H9 (cell line): Measurements from ENCODE around the gene DNMT3B. TPM values are rescaled to one million over a fixed set of nuclear protein-coding genes. Genes with fewer than 3 reads are reported as not detected.

Experiments used
- DNase-seq: peaks from one replicate; pipeline ENCODE4 v3.0.0-alpha.2; 2017
- H2AFZ ChIP-seq: one replicate; pipeline ENCODE4 v1.6.1; 2013; ENCODE audit warnings: mild to moderate bottlenecking, low read length, control low read depth, moderate library complexity
- H2AK5ac ChIP-seq: 2 replicates; pipeline ENCODE4 v1.6.1; 2013; ENCODE audit warnings: low read length, control low read depth, mixed read lengths; ENCODE audit not compliant: insufficient read length
- H2BK120ac ChIP-seq: one replicate; pipeline ENCODE4 v1.6.1; 2013; ENCODE audit warnings: low read depth, mild to moderate bottlenecking, low read length, control low read depth, inconsistent platforms; ENCODE audit not compliant: poor library complexity, severe bottlenecking
- H2BK12ac ChIP-seq: 2 replicates; pipeline ENCODE4 v1.6.1; 2013; ENCODE audit warnings: low read length, control low read depth, mixed read lengths, low read depth; ENCODE audit not compliant: insufficient read length
- H2BK15ac ChIP-seq: 2 replicates; pipeline ENCODE4 v1.6.1; 2013; ENCODE audit warnings: low read depth, low read length, control low read depth
- H2BK20ac ChIP-seq: one replicate; pipeline ENCODE4 v1.6.1; 2013; ENCODE audit warnings: low read depth, mild to moderate bottlenecking, low read length, control low read depth, inconsistent platforms; ENCODE audit not compliant: poor library complexity, severe bottlenecking
- H2BK5ac ChIP-seq: 2 replicates; pipeline ENCODE4 v1.6.1; 2013; ENCODE audit warnings: low read length, control low read depth, mixed read lengths; ENCODE audit not compliant: insufficient read length
- H3K14ac ChIP-seq: 2 replicates; pipeline ENCODE4 v1.6.1; 2013; ENCODE audit warnings: low read length, control low read depth; ENCODE audit not compliant: insufficient read depth
- H3K18ac ChIP-seq: 2 replicates; pipeline ENCODE4 v1.6.1; 2013; ENCODE audit warnings: low read depth, mild to moderate bottlenecking, mixed read lengths, low read length, control low read depth; ENCODE audit not compliant: insufficient read length
- H3K23ac ChIP-seq: 2 replicates; pipeline ENCODE4 v1.6.1; 2013; ENCODE audit warnings: low read length, control low read depth, mixed read lengths, low read depth; ENCODE audit not compliant: insufficient read length
- H3K23me2 ChIP-seq: 2 replicates; pipeline ENCODE4 v1.6.1; 2013; ENCODE audit warnings: low read depth, mild to moderate bottlenecking, mixed read lengths, low read length, control low read depth; ENCODE audit not compliant: insufficient read length, poor library complexity, severe bottlenecking
- H3K27ac ChIP-seq: 2 replicates; pipeline ENCODE4 v1.5.1; 2013; ENCODE audit warnings: low read length, control low read depth, mixed read lengths, low read depth; ENCODE audit not compliant: insufficient read length
- H3K27me3 ChIP-seq: 2 replicates; pipeline ENCODE4 v1.6.1; 2013; ENCODE audit warnings: low read length, control low read depth, inconsistent platforms; ENCODE audit not compliant: insufficient read depth
- H3K4ac ChIP-seq: 2 replicates; pipeline ENCODE4 v1.6.1; 2013; ENCODE audit warnings: low read depth, mild to moderate bottlenecking, control low read depth, inconsistent platforms, low read length, moderate library complexity
- H3K4me1 ChIP-seq: 2 replicates; pipeline ENCODE4 v1.6.1; 2013; ENCODE audit warnings: low read length, control low read depth, inconsistent platforms; ENCODE audit not compliant: insufficient read depth
- H3K4me2 ChIP-seq: 2 replicates; pipeline ENCODE4 v1.6.1; 2013; ENCODE audit warnings: low read length, control low read depth, mixed read lengths; ENCODE audit not compliant: insufficient read length, insufficient read depth
- H3K56ac ChIP-seq: 2 replicates; pipeline ENCODE4 v1.6.1; 2013; ENCODE audit warnings: low read depth, mild to moderate bottlenecking, mixed read lengths, low read length, control low read depth; ENCODE audit not compliant: insufficient read length
- H3K79me1 ChIP-seq: 2 replicates; pipeline ENCODE4 v1.6.1; 2013; ENCODE audit warnings: low read depth, mild to moderate bottlenecking, moderate library complexity, low read length, control low read depth, inconsistent platforms; ENCODE audit not compliant: insufficient read depth, poor library complexity, severe bottlenecking
- H3K79me2 ChIP-seq: 2 replicates; pipeline ENCODE4 v1.6.1; 2013; ENCODE audit warnings: low read length, control low read depth, inconsistent platforms; ENCODE audit not compliant: insufficient read depth
- H3K9ac ChIP-seq: 2 replicates; pipeline ENCODE4 v1.6.1; 2013; ENCODE audit warnings: low read length, control low read depth, mixed read lengths; ENCODE audit not compliant: insufficient read length; ENCODE audit errors: extremely low read depth
- H3K9me3 ChIP-seq: one replicate; pipeline ENCODE4 v1.6.1; 2013; ENCODE audit warnings: low read depth, low read length, inconsistent platforms; ENCODE audit not compliant: control insufficient read depth
- H3T11ph ChIP-seq: one replicate; pipeline ENCODE4 v1.6.1; 2013; ENCODE audit warnings: mild to moderate bottlenecking, low read length, control low read depth, inconsistent platforms
- H4K20me1 ChIP-seq: one replicate; pipeline ENCODE4 v1.6.1; 2013; ENCODE audit not compliant: control insufficient read depth, insufficient read length, insufficient read depth
- H4K5ac ChIP-seq: 2 replicates; pipeline ENCODE4 v1.6.1; 2013; ENCODE audit warnings: low read depth, mild to moderate bottlenecking, mixed read lengths, low read length, control low read depth; ENCODE audit not compliant: insufficient read length
- H4K8ac ChIP-seq: replicated peaks from 2 replicates; pipeline ENCODE4 v1.6.1; 2013; ENCODE audit warnings: low read length, control low read depth, mixed read lengths, low read depth; ENCODE audit not compliant: insufficient read length
- H4K91ac ChIP-seq: 2 replicates; pipeline ENCODE4 v1.6.1; 2013; ENCODE audit warnings: low read depth, mild to moderate bottlenecking, moderate library complexity, mixed read lengths, low read length, control low read depth; ENCODE audit not compliant: insufficient read length
- H3K27ac Mint-ChIP-seq, 3 experiments: 2 replicates in 2 of 3; 3 replicates in 1 of 3; pipeline ENCODE4 v1.8.0; 2020 to 2021; ENCODE audit warnings: mixed read lengths in 3 of 3, mild to moderate bottlenecking in 1 of 3, moderate library complexity in 1 of 3
- H3K27me3 Mint-ChIP-seq: 2 replicates; pipeline ENCODE4 v1.8.0; 2021; ENCODE audit warnings: low read depth, mild to moderate bottlenecking, moderate library complexity, mixed read lengths
- H3K36me3 Mint-ChIP-seq, 3 experiments: 2 replicates in 2 of 3; 3 replicates in 1 of 3; pipeline ENCODE4 v1.8.0; 2020 to 2021; ENCODE audit warnings: low read depth in 3 of 3, mixed read lengths in 3 of 3; ENCODE audit not compliant: insufficient read depth in 1 of 3
- H3K4me1 Mint-ChIP-seq, 2 experiments: 2 replicates each; pipeline ENCODE4 v1.8.0; 2020; ENCODE audit warnings: mixed read lengths in 2 of 2
- H3K4me3 Mint-ChIP-seq, 2 experiments: 2 replicates in 1 of 2; 3 replicates in 1 of 2; pipeline ENCODE4 v1.8.0; 2020 to 2021; ENCODE audit warnings: mild to moderate bottlenecking in 2 of 2, mixed read lengths in 2 of 2, moderate library complexity in 1 of 2
- H3K9me3 Mint-ChIP-seq, 2 experiments: 2 replicates in 1 of 2; 3 replicates in 1 of 2; pipeline ENCODE4 v1.8.0; 2020; ENCODE audit warnings: mild to moderate bottlenecking in 2 of 2, mixed read lengths in 2 of 2, moderate library complexity in 1 of 2
- CTCF ChIP-seq: fragments of 200-600 bp; sonication (generic); conservative IDR thresholded peaks from 3 replicates; pipeline ENCODE4 v1.8.0; 2021; ENCODE audit warnings: antibody characterized with exemption, mild to moderate bottlenecking
- WGBS: extraction: QIAGEN DNeasy Blood & Tissue Kit; methylation state at CpG from one replicate; pipeline ENCODE4 v1.1.7; 2013; ENCODE audit warnings: missing lambda C conversion rate, low lambda C conversion rate, mixed read lengths; ENCODE audit not compliant: insufficient read length; ENCODE audit errors: extremely low coverage; 5-methylcytosine and 5-hydroxymethylcytosine counted together
- total RNA-seq: library from RNA; stranded (reverse); gene quantifications from 2 replicates; pipeline ENCODE4 v1.2.1, GENCODE V29; 2021

Gene DNMT3B
- total RNA-seq, 1 experiment from 2014 or later = 980 TPM

GRCh38 chr20:32786059-32786760 is 24.0 kb downstream of the DNMT3B start:
- Histone ChIP-seq H3K27me3 (no peaks in the 10 kb centered on the region), H3K79me2 (no peaks in the 10 kb centered on the region; the same call in 1 of the 2 replicates), H2BK12ac (no peak overlapping the region), H3K4me1 (no peaks in the 10 kb centered on the region), H2BK15ac (no peak overlapping the region), H3T11ph (no peak overlapping the region), H3K27ac (no peak overlapping the region), H4K20me1 (no peaks in the 10 kb centered on the region), H3K23me2 (no peaks in the 10 kb centered on the region), H3K9ac (no peak overlapping the region), H3K9me3 (no peaks in the 10 kb centered on the region), H3K18ac (no peak overlapping the region), H3K14ac (no peak overlapping the region), H2BK5ac (no peak overlapping the region), H2BK20ac (no peak overlapping the region), H3K56ac (no peak overlapping the region), H3K4ac (no peak overlapping the region), H3K23ac (no peak overlapping the region), H4K91ac (no peak overlapping the region), H3K4me2 (no peak overlapping the region), H2BK120ac (no peak overlapping the region), H4K8ac (no peak overlapping the region), H2AK5ac (no peak overlapping the region), H2AFZ (no peak overlapping the region), H3K79me1 (peaks cover 5% of the 10 kb centered on the region), H4K5ac (no peak overlapping the region)
- peaks cover 24 to 34% of the 10 kb centered on the region in 2 experiments for H3K4me1 Mint-ChIP-seq
- H3K36me3 Mint-ChIP-seq = peaks cover 88 to 100% (median 99%) of the 10 kb centered on the region in 3 experiments
- no peaks in the 10 kb centered on the region for H3K27me3 Mint-ChIP-seq
- DNase-seq = no peak
- WGBS = no CpG with 5 or more reads among the region's 16 CpGs
- no peak for TF ChIP-seq CTCF
- peak overlapping the region; percentile 87 to 94 (median 89) for H3K27ac Mint-ChIP-seq
- H3K4me3 Mint-ChIP-seq = no peak overlapping the region
- no peaks in the 10 kb centered on the region for H3K9me3 Mint-ChIP-seq
